ENCODE data around the gene CENPP. TPM values are rescaled to one million over a fixed set of nuclear protein-coding genes. Genes with fewer than 3 reads are reported as not detected.

CENPP gene
- total RNA-seq, 4 donors from 2014 or later, result 0.98 to 7.9 (median 5.4) TPM

DNA sequence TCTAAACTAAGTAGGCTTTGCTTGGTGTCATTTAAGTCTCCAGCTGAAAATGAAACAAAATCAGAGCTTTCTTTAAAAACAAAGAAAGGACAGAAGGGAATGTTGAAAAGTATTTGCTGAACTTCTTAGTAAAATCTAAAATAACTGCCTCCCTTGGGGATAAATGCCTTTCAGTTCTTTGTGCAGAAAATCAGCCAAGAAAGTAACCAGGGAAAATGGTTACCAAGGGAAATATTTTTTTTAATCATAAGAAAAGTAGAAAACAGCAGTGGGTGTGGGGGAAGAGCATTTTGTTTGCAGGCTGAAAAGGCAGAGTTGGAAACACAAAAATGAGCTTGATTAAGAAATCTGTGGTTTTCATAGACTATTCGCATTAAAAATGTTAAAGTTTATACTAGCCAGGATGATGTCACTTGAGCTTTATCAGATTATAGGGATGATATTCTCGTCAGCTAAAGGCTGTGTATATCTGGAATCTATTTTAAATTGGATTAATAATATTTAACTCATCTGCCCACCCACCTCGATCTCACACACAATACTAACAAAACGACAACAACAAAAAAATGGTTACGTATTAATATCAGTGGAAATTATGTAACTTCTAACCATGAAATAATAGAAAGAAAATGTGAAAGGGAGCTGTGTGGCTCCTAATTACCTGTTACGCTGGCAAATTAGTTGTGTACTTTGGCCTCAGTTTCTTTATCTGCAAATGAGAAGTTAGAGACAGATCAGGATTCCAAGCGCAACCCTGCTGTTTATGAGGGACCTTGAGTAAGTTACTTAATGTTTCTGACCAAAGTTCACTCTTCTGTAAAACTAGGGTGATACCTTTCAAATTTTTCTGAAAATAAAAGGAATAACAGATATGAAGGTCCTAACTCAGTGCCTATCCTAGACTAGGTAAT, 210.4 kb downstream of the CENPP start, which contains the start of gene ECM2:
Gene ECM2, minus strand, starts transcription at position 51 of the 911 bp plus-strand sequence. CDS start 13,124 bp downstream, outside the sequence.
- TF ChIP-seq, protein P1, sequence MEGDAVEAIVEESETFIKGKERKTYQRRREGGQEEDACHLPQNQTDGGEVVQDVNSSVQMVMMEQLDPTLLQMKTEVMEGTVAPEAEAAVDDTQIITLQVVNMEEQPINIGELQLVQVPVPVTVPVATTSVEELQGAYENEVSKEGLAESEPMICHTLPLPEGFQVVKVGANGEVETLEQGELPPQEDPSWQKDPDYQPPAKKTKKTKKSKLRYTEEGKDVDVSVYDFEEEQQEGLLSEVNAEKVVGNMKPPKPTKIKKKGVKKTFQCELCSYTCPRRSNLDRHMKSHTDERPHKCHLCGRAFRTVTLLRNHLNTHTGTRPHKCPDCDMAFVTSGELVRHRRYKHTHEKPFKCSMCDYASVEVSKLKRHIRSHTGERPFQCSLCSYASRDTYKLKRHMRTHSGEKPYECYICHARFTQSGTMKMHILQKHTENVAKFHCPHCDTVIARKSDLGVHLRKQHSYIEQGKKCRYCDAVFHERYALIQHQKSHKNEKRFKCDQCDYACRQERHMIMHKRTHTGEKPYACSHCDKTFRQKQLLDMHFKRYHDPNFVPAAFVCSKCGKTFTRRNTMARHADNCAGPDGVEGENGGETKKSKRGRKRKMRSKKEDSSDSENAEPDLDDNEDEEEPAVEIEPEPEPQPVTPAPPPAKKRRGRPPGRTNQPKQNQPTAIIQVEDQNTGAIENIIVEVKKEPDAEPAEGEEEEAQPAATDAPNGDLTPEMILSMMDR (IDR thresholded peaks at IDR 0.05; ENCODE audit: low read depth), result no peak

- TF ChIP-seq, protein P1 (IDR thresholded peaks at IDR 0.05; ENCODE audit: low read depth), result no peak
Measured at GRCh38 chr9:92538541-92538940, 212.8 kb downstream of the CENPP start.

- TF ChIP-seq, protein P1 (IDR thresholded peaks at IDR 0.05; ENCODE audit: low read depth), result no peak
Measured at GRCh38 chr9:92543972-92544371, 218.2 kb downstream of the CENPP start.

DNA sequence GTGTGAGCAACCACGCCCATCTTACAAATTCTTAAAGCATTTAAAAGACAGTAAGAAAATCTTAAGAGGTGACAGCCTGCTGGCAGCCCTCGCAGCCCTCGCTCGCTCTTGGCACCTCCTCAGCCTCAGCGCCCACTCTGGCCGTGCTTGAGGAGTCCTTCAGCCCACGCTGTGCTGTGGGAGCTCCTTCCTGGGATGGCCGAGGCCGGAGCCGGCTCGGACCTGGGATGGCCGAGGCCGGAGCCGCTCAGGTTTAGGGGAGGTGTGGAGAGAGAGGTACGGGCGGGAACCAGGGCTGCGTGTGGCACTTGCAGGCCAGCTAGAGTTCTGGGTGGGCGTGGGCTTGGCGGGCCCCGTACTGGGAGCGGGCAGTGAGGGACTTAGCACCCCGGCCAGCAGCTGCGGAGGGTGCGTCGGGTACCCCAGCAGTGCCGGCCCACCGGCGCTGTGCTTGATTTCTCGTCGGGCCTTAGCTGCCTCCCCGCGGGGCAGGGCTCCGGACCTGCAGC, 219.3 kb downstream of the CENPP start:
- TF ChIP-seq, protein P1 (IDR thresholded peaks at IDR 0.05; ENCODE audit: low read depth), result no peak

GRCh38 chr9:92547356-92547755, 221.6 kb downstream of the CENPP start:
- TF ChIP-seq, protein P1 (IDR thresholded peaks at IDR 0.05; ENCODE audit: low read depth), result no peak

- TF ChIP-seq, protein P1 (IDR thresholded peaks at IDR 0.05; ENCODE audit: low read depth), result no peak
Measured at GRCh38 chr9:92550765-92551164, 225.0 kb downstream of the CENPP start.

DNA sequence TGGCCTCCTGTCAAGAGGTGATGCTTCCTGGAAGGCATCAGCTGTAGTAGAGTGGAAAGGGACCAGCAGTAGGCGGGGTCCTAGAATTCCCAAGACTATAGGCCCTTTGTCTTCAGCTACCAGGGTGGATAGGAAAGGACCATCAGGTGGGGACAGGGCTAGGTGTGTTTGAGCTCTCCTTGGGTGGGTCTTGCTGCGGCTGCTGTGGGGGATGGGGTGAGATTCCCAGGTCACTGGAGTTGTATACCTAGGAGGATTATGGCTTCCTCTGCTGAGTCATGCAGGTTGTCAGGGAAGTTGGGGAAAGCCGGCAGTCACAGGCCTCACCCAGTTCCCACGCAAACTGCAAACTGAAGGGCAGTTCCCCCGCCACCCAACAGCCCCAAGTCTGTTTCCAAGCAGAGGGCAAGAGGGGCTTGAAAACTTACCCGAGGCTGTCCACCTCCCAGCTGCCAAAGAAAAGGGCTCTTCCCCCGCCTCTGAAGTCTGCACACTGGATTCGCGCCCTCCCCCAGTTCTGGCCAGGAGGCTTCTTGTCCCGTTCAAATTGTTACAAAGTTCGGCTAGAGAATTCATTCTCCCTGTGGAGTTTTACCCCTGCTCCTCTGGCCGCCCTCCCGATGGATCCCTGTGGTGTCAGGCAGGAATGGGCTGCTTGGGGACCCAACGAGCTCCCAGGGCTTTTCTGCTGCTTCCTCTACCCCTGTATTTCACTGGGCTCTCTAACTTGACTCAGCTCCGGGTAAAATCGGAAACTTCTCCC, 233.0 kb downstream of the CENPP start:
- TF ChIP-seq, protein P1 (IDR thresholded peaks at IDR 0.05; ENCODE audit: low read depth), result no peak
